ENCODE measurements around the gene SKIDA1.

- no peak for TF ChIP-seq POLR2A (IDR thresholded peaks at IDR 0.05)
- no peak for TF ChIP-seq POLR2AphosphoS5 (IDR thresholded peaks at IDR 0.05)
These were observed 5.0 kb downstream of the SKIDA1 start for GRCh38 chr10:21520509-21520908.

All from breast epithelium (tissue), 3 donors.